Suppressor macrophage (primary cell): ENCODE data around the gene KRTAP4-16.
"Not testable (repeated sequence)": the region's sequence is repeated elsewhere in the genome, so short reads cannot be mapped to it uniquely, and the experiment has no call there.

Experiments used
- DNase-seq, 4 experiments: peaks; one replicate each; pipeline ENCODE4 v3.0.0-alpha.2; 2020 to 2022
- total RNA-seq, 17 experiments: gene quantifications; one replicate each; lab custom pipeline; 2026; ENCODE audit warnings: mixed read lengths in 6 of 17, inconsistent platforms in 3 of 17; lab: John Stamatoyannopoulos, UW

The KRTAP4-16 gene
- total RNA-seq = 0 to 0.22 (median 0) reads per million in 17 experiments

GRCh38 chr17:41101586-41102259 is at the start of gene KRTAP4-16:
KRTAP4-16 (minus strand) TSS chr17:41102209; CDS start chr17:41102209, 0 bp downstream.
- no peak for DNase-seq

GRCh38 chr17:41151525-41151924 is 49.5 kb upstream of the KRTAP4-16 start:
- DNase-seq = no peak

DNA sequence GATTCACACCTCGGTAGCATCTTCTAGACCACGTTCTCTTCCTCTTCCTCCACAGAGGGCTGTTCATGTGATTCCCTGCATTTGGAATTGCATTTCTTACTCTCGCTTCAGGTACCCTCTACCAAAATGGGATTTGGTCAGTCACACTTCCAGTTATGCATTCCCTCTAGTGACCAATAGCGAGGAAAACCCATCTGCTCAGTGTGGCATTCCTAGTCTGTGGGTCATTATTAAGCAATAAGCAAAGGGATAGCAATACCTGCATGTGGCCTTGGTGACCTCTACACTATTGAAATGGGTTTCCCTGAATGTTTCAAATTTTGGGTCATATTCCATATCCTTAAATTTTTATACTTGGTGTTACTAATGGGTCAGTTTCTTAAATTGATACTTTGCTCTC is 48.0 kb upstream of the KRTAP4-16 start:
- no peak for DNase-seq

DNA sequence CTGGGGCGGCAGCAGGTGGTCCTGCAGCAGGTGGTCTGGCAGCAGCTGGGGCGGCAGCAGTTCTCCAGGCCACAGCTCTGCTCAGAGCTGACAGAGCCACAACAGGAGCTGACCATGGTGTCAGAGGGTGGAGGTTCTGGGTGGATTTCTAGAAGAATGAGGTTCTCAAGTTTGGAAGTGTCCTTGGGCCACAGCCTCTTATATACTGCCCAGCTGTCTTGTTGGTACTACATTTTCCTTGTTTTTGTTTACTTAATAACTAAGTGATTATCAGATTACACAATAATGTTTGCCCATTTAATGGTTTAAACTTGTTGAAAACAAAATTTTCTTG is 47.6 kb upstream of the KRTAP4-16 start, which contains the start of gene KRTAP4-5:
KRTAP4-5 (minus strand) TSS at position 174 of the 334 bp plus-strand sequence; CDS start at position 116, 58 bp downstream.
- DNase-seq = no peak

DNA sequence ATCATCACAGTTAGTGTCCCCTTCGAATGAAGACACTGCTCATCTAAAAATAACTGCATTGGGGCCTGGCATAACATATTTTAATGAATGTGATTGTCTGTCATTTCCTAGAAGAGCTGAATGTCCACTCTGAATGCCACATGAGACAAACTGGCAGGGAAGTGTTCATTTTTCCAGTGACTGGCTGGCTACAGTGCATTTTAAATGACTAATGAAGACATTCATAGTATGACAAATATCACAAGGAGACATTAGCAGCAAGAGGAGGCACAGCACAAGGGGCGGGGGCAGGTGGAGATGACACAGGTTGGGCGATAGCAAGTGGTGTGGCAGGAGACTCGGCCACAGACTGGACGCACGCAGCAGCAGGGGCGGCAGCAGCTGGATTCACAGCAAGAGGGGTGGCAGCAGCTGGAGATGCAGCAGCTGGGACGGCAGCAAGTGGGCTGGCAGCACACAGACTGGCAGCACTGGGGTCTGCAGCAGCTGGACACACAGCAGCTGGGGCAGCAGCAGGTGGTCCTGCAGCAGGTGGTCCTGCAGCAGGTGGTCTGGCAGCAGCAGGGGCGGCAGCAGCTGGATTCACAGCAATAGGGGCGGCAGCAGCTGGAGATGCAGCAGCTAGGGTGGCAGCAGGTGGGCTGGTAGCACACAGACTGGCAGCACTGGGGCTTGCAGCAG is 47.1 kb upstream of the KRTAP4-16 start:
- not testable (repeated sequence) for DNase-seq

- DNase-seq = no peak
Observed at GRCh38 chr17:41147531-41148204, 45.7 kb upstream of the KRTAP4-16 start.

DNA sequence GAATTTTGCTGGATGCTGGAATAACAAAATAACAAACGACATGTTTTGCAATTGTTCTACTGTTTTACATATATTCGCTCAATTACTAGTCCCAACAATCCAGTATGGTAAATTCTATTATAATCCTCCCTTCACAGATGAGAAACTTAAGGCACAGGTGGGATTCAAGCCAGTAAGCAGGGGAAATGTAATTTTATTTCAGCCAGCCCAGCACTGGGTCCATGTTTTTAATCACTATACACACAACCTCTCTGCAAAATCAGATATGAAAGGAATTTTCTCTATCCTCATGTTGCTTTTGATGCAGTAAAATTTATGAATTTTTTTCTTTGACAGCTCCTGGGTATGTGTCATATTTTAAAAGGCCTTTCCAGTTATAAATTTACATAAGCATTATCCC is 43.3 kb upstream of the KRTAP4-16 start:
- no peak for DNase-seq

- DNase-seq = no peak
Observed at GRCh38 chr17:41144846-41145245, 42.8 kb upstream of the KRTAP4-16 start.

- DNase-seq = no peak
Observed at GRCh38 chr17:41141361-41141760, 39.4 kb upstream of the KRTAP4-16 start.

DNA sequence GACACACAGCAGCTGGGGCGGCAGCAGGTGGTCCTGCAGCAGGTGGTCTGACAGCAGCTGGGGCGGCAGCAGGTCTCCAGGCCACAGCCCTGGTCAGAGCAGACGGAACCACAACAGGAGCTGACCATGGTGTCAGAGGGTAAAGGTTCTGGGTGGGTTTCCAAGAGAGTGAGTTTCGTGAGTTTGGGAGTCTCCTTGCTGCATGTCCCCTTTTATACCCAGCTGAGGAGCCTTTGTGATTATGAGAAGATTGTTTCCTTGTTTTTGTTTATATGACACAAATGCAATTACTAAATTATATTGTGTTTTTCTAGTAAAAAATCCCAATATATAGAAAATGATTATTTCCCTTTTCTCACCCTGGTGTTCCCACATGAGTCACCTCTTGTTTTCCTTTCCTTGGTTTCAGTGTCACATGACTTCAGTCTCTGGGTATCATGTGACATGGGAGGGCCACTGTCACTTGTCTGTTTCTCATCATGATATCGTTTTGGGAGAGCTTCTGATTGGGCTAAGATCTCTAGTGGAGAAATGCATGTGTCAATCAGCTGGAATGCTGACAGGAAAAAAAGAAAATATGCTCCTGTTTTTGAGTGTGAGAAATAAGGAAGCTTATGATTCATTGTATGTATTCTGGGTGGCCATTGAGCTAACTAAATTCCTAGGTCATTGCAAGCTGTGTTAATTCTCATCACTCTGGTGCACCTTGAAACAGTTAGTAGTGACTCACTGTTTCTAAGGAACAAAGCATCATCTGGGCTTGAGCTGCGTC is 38.5 kb upstream of the KRTAP4-16 start, which contains the start of gene KRTAP4-6:
KRTAP4-6 (minus strand) TSS at position 185 of the 772 bp plus-strand sequence; CDS start at position 128, 57 bp downstream.
- DNase-seq = peak; percentile 20 to 49 (median 32)

DNA sequence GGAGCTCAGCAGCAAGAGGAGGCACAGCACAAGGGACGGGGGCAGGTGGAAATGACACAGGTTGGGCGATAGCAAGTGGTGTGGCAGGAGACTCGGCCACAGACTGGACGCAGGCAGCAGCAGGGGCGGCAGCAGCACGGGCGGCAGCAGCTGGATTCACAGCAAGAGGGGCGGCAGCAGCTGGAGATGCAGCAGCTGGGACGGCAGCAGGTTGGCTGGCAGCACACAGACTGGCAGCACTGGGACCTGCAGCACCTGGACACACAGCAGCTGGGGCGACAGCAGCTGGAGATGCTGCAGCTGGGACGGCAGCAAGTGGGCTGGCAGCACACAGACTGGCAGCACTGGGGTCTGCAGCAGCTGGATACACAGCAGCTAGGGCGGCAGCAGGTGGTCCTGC is 37.9 kb upstream of the KRTAP4-16 start:
- DNase-seq = not testable (repeated sequence)

DNA sequence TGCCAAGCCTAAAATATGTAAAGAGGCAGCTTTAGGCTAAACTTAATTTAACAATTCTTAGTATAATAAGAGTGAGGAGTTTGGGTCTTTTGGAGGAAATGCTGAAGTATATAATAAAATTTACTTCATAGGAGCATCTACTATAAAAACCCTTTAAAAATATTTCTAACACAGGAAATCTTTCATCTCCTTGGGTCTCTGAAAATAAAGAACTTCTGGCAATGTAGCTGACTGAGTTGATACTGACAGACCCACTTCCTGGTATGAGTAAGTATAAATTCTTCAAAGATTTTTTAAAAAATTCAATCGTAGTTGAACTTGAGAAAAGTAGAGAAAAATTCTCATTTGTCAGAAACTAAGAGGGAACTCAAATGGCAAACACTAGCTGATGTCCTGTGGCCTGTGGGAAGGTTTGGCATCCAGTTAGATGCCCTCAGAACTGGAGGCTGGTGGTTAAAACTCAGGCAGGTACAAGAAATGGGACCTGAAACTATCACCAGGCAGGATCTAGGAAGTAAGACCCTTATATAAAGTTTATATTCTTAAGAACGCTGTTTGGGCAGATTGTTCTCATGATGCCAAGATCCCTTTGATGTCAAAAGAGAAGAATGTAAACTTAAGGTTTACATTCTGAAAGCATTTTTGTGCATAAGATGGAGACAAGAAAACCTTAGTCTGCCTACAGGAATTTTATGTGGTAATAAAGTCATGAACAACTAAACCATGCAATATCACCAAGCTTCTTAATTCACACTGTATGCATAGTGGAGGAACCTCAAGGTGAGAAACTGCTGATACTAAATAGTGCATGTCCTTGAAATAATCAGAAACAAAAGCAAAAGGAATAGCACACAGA is 32.1 kb upstream of the KRTAP4-16 start:
- no peak for DNase-seq

GRCh38 chr17:41131979-41132378 is 30.0 kb upstream of the KRTAP4-16 start:
- no peak for DNase-seq

DNA sequence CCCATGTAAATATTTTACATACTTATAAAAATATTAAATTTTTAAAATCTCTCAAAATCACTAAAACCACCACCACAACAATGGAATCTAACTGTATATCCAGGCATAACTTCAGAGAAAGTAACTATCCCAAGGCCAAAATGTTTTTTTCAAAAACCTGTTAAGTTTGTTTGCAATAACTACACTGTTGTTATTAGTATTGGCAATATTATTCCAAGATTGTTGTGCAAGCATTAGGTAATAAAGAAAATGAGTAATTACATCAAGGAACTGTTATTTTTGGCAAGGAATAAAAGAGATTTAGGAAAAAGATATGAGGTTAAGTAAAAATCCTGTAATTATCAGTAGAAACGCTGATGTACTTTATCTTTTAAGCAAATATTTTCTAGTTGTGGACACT is 25.4 kb upstream of the KRTAP4-16 start:
- no peak for DNase-seq

DNA sequence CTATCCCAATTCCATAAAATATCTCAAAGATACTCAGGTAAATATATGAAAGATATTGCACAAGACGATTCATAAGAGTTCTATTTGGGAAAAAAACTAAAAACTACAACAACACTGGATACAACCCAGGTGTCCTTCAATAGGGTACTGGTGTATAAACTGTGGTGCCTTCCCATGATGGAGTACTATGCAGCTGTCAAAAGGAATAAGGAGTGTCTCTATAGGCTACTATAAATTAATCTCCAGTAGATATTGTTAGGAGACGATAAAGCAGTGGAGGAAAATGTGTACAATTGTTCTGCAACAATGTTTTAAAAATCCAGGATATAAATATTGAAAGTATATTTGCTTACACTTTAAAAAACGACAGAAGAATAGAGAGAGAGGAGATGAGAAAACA is 24.4 kb upstream of the KRTAP4-16 start:
- no peak for DNase-seq

- no peak for DNase-seq
Observed at GRCh38 chr17:41125064-41125463, 23.1 kb upstream of the KRTAP4-16 start.

DNA sequence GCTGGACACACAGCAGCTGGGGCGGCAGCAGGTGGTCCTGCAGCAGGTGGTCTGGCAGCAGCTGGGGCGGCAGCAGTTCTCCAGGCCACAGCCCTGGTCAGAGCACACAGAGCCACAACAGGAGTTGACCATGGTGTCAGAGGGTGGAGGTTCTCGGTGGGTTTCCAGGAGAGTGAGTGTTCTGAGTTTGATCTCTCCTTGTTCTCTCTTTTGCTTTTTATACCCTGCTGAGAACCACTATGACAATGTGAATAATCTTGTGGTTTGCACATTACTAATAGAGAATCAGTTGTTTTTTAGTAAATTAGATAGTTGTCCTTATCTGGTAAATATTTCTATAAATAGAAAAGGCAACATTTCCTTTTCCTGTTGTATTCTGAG is 22.0 kb upstream of the KRTAP4-16 start, which contains the start of gene KRTAP4-12:
KRTAP4-12 (minus strand) TSS at position 192 of the 381 bp plus-strand sequence; CDS start at position 132, 60 bp downstream.
- not testable (repeated sequence) for DNase-seq

GRCh38 chr17:41123292-41123990 is 21.4 kb upstream of the KRTAP4-16 start:
- DNase-seq = not testable (repeated sequence)

DNA sequence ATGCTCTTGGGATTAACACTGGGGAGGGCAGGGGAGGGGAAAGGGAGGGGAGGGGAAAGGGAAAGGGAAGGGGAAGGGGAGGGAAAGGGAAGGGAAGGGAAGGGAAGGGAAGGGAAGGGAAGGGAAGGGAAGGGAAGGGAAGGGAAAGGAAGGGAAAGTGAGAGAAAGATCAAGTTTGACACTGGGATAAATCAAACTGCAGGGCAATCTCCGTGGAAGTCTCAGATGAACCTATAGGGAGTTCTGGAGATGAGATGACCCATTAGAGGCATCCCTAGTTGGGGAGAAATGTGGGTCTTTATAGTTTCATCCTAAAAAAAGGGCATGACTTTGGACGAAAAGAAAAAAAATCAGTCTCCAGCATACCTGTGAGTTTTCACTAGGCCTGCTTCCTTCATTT is 19.7 kb upstream of the KRTAP4-16 start:
- DNase-seq = no peak
